IMR-90 (cell line): Measurements from ENCODE around the gene NTM. TPM values are rescaled to one million over a fixed set of nuclear protein-coding genes. Genes with fewer than 3 reads are reported as not detected.

Source experiments
- ATAC-seq: fragments of 200-7000 bp; cut with Tn5 transposase; 2 replicates; pipeline ENCODE4 v1.9.1; 2020; ENCODE audit warnings: low read depth, mild to moderate bottlenecking, moderate library complexity
- BruUV-seq: library from RNA; stranded (reverse); fragments of 400-500 nt; replicated peaks from 2 replicates; lab custom pipeline; 2021; lab: Mats Ljungman, UMichigan
- CTCF ChIA-PET: fragments of 300-600 bp; formaldehyde crosslinking; extraction: SDS; loops from one replicate; lab custom pipeline; 2021; ENCODE audit warnings: antibody characterized with exemption; lab: Yijun Ruan, JAX
- POLR2A ChIA-PET: fragments of 300-600 bp; sonication (Branson Sonifier 250); formaldehyde crosslinking; loops from one replicate; lab custom pipeline; 2022; ENCODE audit warnings: antibody characterized with exemption; ENCODE audit not compliant: unreplicated experiment; lab: Charles Lee
- DNase-seq: peaks from one replicate; pipeline ENCODE4 v3.0.0; 2013
- H2AFZ ChIP-seq: replicated peaks from 2 replicates; pipeline ENCODE3; 2013; ENCODE audit warnings: low read length, mild to moderate bottlenecking; ENCODE audit not compliant: poor library complexity
- H2AK5ac ChIP-seq: 2 replicates; pipeline ENCODE4 v1.6.1; 2013; ENCODE audit warnings: low read depth, low read length, inconsistent platforms
- H2AK9ac ChIP-seq: replicated peaks from 2 replicates; pipeline ENCODE3; 2013; ENCODE audit warnings: mild to moderate bottlenecking, low read depth, low read length, moderate library complexity; ENCODE audit not compliant: poor library complexity
- H2BK120ac ChIP-seq: 2 replicates; pipeline ENCODE4 v1.6.1; 2013; ENCODE audit warnings: low read depth, low read length, inconsistent platforms
- H2BK15ac ChIP-seq: 3 replicates; pipeline ENCODE4 v1.6.1; 2013; ENCODE audit warnings: low read depth, low read length, inconsistent platforms
- H2BK20ac ChIP-seq: 2 replicates; pipeline ENCODE4 v1.6.1; 2013; ENCODE audit warnings: low read depth, mild to moderate bottlenecking, inconsistent platforms, low read length, moderate library complexity
- H2BK5ac ChIP-seq: 2 replicates; pipeline ENCODE4 v1.6.1; 2013; ENCODE audit warnings: mild to moderate bottlenecking, low read depth, low read length, inconsistent platforms; ENCODE audit not compliant: poor library complexity, severe bottlenecking
- H3K14ac ChIP-seq: replicated peaks from 2 replicates; pipeline ENCODE4 v1.6.1; 2013; ENCODE audit warnings: low read depth, low read length, inconsistent platforms
- H3K18ac ChIP-seq: 2 replicates; pipeline ENCODE4 v1.6.1; 2013; ENCODE audit warnings: low read depth, low read length, control low read depth
- H3K23ac ChIP-seq: 2 replicates; pipeline ENCODE4 v1.6.1; 2013; ENCODE audit warnings: low read depth, low read length, inconsistent platforms
- H3K27ac ChIP-seq: 2 replicates; pipeline ENCODE4 v1.5.1; 2013; ENCODE audit warnings: mild to moderate bottlenecking, control low read depth, low read length; ENCODE audit not compliant: insufficient read depth
- H3K27me3 ChIP-seq: 2 replicates; pipeline ENCODE4 v1.6.1; 2013; ENCODE audit warnings: low read length; ENCODE audit not compliant: control insufficient read depth, insufficient read depth
- H3K36me3 ChIP-seq: 2 replicates; pipeline ENCODE4 v1.6.1; 2013; ENCODE audit warnings: low read length, mixed read lengths; ENCODE audit not compliant: control insufficient read depth, insufficient read depth
- H3K4ac ChIP-seq: 2 replicates; pipeline ENCODE4 v1.6.1; 2013; ENCODE audit warnings: low read depth, low read length, inconsistent platforms
- H3K4me1 ChIP-seq: 2 replicates; pipeline ENCODE4 v1.6.1; 2013; ENCODE audit warnings: low read length, mixed read lengths; ENCODE audit not compliant: control insufficient read depth, insufficient read depth
- H3K4me2 ChIP-seq: 2 replicates; pipeline ENCODE4 v1.6.1; 2013; ENCODE audit warnings: low read depth, mild to moderate bottlenecking, control low read depth, low read length, moderate library complexity
- H3K4me3 ChIP-seq: 2 replicates; pipeline ENCODE4 v1.5.1; 2013; ENCODE audit warnings: low read depth, mild to moderate bottlenecking, control low read depth, low read length, moderate library complexity; ENCODE audit not compliant: insufficient read depth
- H3K56ac ChIP-seq: 2 replicates; pipeline ENCODE4 v1.6.1; 2013; ENCODE audit warnings: low read length, inconsistent platforms; ENCODE audit not compliant: insufficient read depth; ENCODE audit errors: extremely low read depth
- H3K79me1 ChIP-seq, 2 experiments: 2 replicates each; pipeline ENCODE4 v1.6.1; 2013; ENCODE audit warnings: low read length in 2 of 2, inconsistent platforms in 1 of 2, low read depth in 1 of 2
- H3K9ac ChIP-seq: 2 replicates; pipeline ENCODE4 v1.6.1; 2013; ENCODE audit warnings: low read depth, low read length, control low read depth
- H3K9me1 ChIP-seq: 2 replicates; pipeline ENCODE4 v1.6.1; 2013; ENCODE audit warnings: low read length, inconsistent platforms; ENCODE audit not compliant: insufficient read depth
- H3K9me3 ChIP-seq: 2 replicates; pipeline ENCODE4 v1.6.1; 2013; ENCODE audit warnings: low read length; ENCODE audit not compliant: control insufficient read depth, insufficient read depth
- H4K20me1 ChIP-seq: 2 replicates; pipeline ENCODE4 v1.6.1; 2013; ENCODE audit warnings: low read length, inconsistent platforms; ENCODE audit not compliant: insufficient read depth
- H4K5ac ChIP-seq: 2 replicates; pipeline ENCODE4 v1.6.1; 2013; ENCODE audit warnings: mild to moderate bottlenecking, low read depth, low read length, control low read depth
- H4K8ac ChIP-seq, 2 experiments: 2 replicates each; pipeline ENCODE4 v1.6.1; 2013; ENCODE audit warnings: low read depth in 2 of 2, low read length in 2 of 2, control low read depth in 1 of 2, inconsistent platforms in 1 of 2
- H4K91ac ChIP-seq: 2 replicates; pipeline ENCODE4 v1.6.1; 2013; ENCODE audit warnings: low read depth, low read length, inconsistent platforms; ENCODE audit not compliant: insufficient read depth
- CTCF ChIP-seq: conservative IDR thresholded peaks from 2 replicates; pipeline ENCODE4 v1.5.1; 2012; ENCODE audit warnings: mild to moderate bottlenecking, low read depth, low read length, improper control_type of control experiment
- ELK1 ChIP-seq: fragments of 150-350 bp; IDR thresholded peaks from 2 replicates; pipeline ENCODE4 v1.6.1; 2016; ENCODE audit warnings: low read depth, mild to moderate bottlenecking, low read length, moderate library complexity, borderline replicate concordance
- FOS ChIP-seq: fragments of 150-350 bp; IDR thresholded peaks from 2 replicates; pipeline ENCODE4 v1.6.1; 2016; ENCODE audit warnings: low read depth, low read length
- MAFK ChIP-seq: IDR thresholded peaks from 2 replicates; pipeline ENCODE4 v1.6.1; 2012; ENCODE audit warnings: low read depth, low read length, improper control_type of control experiment
- MXI1 ChIP-seq: IDR thresholded peaks from 2 replicates; pipeline ENCODE4 v1.6.1; 2012; ENCODE audit warnings: low read depth, mild to moderate bottlenecking, low read length, moderate library complexity, borderline replicate concordance
- RAD21 ChIP-seq: IDR thresholded peaks from 2 replicates; pipeline ENCODE4 v1.6.1; 2012; ENCODE audit warnings: low read length, improper control_type of control experiment
- RCOR1 ChIP-seq: IDR thresholded peaks from 2 replicates; pipeline ENCODE4 v1.6.1; 2012; ENCODE audit warnings: mild to moderate bottlenecking, low read length, improper control_type of control experiment; ENCODE audit not compliant: insufficient replicate concordance
- WGBS, 2 experiments: methylation state at CpG; one replicate each; pipeline versions ENCODE4 v1.1.5 to v1.1.7; 2013; ENCODE audit warnings: missing lambda C conversion rate in 2 of 2; ENCODE audit not compliant: insufficient read length in 1 of 2; ENCODE audit errors: extremely low coverage in 2 of 2; 5-methylcytosine and 5-hydroxymethylcytosine counted together
- dilution Hi-C: fragments of 300-500 bp; cut with HindIII; formaldehyde crosslinking; loops from one replicate; pipeline ENCODE4 v1.14.3; 2018; ENCODE audit warnings: low sequenced_read_pairs; ENCODE audit not compliant: unreplicated experiment
- in situ Hi-C: fragments of 300-500 bp; cut with MboI; formaldehyde crosslinking; loops from 3 replicates; pipeline ENCODE4 v1.14.3; 2019; ENCODE audit warnings: low sequenced_read_pairs, inconsistent platforms, mixed read lengths
- intact Hi-C: fragments of 100-400 bp; cut with micrococcal nuclease; formaldehyde crosslinking; loops from 2 replicates; pipeline ENCODE4 v1.10.0; 2022
- polyA plus RNA-seq, 3 experiments: library from polyadenylated mRNA; depleted of rRNA; stranded (reverse); fragments of >200 nt; gene quantifications; 2 replicates each; pipeline ENCODE4 v1.2.3, GENCODE V29; 2012; ENCODE audit warnings: low replicate concordance in 1 of 3
- total RNA-seq: library from RNA; depleted of rRNA; stranded (reverse); fragments of >200 nt; gene quantifications from 2 replicates; pipeline ENCODE4 v1.2.3, GENCODE V29; 2012

Gene NTM
- total and polyA plus RNA-seq, 2 of the 4 experiments (the other 2 are of a cell fraction): 19.5 to 25.5 TPM

- H3K79me1 ChIP-seq: peaks cover 8 to 44% of the 10 kb centered on the region in 2 experiments
- CTCF ChIA-PET: no interaction called here
- intact Hi-C loops: no loop called here
- no peak overlapping the region for H3K56ac ChIP-seq
- peak overlapping the region; percentile 15; the same call in 1 of the 2 replicates for H3K4ac ChIP-seq
- DNase-seq (no peak), ATAC-seq (no peak)
- no peak overlapping the region for H2AK9ac ChIP-seq
- no peak overlapping the region for H2BK20ac ChIP-seq
- H3K36me3 ChIP-seq: no peaks in the 10 kb centered on the region
- H3K27ac ChIP-seq: no peak overlapping the region
- H4K8ac ChIP-seq: no peak overlapping the region
- no peak overlapping the region for H3K4me2 ChIP-seq
- H2AFZ ChIP-seq: no peak overlapping the region
- no peak overlapping the region; the same call in 1 of the 2 replicates for H2BK120ac ChIP-seq
- no peak overlapping the region; the same call in 2 of the 3 replicates for H2BK15ac ChIP-seq
- H3K14ac ChIP-seq: no peak overlapping the region
- no peak overlapping the region for H3K4me3 ChIP-seq
- BruUV-seq: no TSS peak
- H2AK5ac ChIP-seq: no peak overlapping the region
- WGBS, 2 experiments: 100% methylated on average over 1 of the region's 3 CpGs; no CpG with 5 or more reads in 1 of the 2 experiments
- POLR2A ChIA-PET: no interaction called here
- TF ChIP-seq CTCF (no peak), MAFK (no peak), RCOR1 (no peak), RAD21 (no peak), FOS (no peak), ELK1 (no peak), MXI1 (no peak)
- H3K4me1 ChIP-seq: peaks cover 23% of the 10 kb centered on the region
- in situ Hi-C loops: no loop called here
- H3K18ac ChIP-seq: no peak overlapping the region
- no peak overlapping the region; the same call in 1 of the 2 replicates for H4K5ac ChIP-seq
- H3K27me3 ChIP-seq: no peaks in the 10 kb centered on the region
- no peak overlapping the region for H3K9ac ChIP-seq
- H3K23ac ChIP-seq: peak overlapping the region; percentile 10; the same call in 1 of the 2 replicates
- H3K9me3 ChIP-seq: no peaks in the 10 kb centered on the region
- H3K9me1 ChIP-seq: peaks cover 5% of the 10 kb centered on the region
- no peak overlapping the region for H2BK5ac ChIP-seq
- dilution Hi-C loops: no loop called here
- H4K91ac ChIP-seq: no peak overlapping the region; the same call in 1 of the 2 replicates
- H4K20me1 ChIP-seq: no peaks in the 10 kb centered on the region
Observed at GRCh38 chr11:132026746-132027145, 656.3 kb downstream of the NTM start.
